CD4-positive, alpha-beta T cell treated with Interleukin-2 at 100 ng/mL for 4 hours (primary cell): ENCODE measurements around the gene CPTP.

ENCODE experiments used
- DNase-seq: peaks from one replicate; pipeline ENCODE4 v3.0.0-alpha.2; 2020; ENCODE audit warnings: low spot score

CPTP gene

DNA sequence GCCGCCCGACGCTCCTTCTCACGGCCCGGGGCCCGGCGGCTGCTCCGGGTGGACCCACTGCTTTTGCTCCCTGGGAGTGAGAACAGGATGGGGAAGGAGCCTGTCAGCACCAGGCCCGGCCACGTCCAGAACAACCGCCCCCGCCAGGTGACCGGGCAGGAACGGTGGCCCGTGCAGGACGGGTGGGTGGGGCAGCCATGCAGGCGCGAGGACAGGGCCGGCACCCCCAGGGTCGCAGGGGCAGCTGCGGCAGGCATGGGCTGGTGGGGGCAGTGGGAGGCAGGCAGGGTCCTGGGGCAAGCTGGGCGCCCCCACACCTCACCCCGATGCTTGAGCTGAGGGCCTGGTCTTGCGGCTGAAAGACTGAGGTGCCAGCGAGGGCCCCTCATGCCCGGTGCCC is 11.8 kb downstream of the CPTP start:
- DNase-seq = no peak

DNA sequence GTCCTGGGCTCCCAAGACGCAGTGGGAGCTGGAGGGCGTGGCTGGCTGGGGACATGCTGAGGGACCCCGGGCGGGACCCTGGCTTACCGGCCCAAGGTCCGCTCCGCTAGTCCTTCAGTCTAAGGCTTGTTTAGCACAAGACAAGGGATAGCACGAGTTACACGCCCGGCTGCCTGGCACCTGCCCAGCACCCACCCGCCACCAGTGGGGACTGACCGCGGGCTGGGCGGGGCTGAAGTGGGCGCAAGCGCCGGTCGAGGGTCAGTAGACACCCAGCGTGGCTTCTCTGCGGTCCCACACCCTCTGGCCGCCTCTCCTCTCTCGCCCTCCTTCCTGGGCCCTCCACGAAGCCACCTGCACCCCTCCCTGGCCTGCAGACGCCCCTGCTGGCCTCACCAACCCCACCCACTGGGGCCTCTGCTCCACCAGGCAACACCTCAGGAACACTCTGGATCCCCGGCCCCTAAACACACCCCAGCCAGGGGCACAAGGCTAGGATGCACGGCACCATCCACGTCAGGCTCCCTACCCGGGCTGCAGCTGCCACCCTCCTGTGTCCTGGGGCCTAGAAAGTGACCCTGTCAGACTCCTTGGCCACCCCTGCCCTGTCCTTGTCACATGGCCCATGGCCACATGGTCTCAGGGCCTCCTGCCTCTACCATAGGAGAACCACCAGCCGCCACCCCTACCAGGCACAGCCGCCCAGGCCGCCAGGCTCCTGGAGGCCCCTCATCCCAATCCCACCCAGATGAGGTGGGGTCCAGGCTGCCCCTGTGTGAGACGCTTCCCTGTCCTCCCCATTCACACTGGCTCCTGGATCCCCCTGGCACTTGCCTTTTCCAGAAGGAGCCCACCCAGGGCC is 12.6 kb downstream of the CPTP start:
- DNase-seq = no peak

DNA sequence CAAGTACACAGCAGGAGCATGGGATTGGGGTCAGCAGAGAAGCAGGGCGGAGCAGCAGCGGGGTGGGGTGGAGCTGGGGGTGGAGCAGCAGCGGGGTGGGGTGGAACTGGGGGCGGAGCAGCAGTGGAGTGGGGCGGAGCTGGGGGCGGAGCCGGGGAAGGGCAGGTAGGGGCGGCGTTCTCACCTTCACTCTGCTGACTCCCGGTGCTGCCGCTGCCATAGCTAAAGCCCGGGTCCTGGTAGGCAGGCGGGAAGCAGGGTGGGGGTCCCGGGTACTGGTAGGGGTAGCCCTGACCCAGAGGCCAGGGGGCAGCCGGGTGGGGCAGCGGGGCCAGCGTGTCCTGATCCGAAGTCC is 13.2 kb downstream of the CPTP start:
- no peak for DNase-seq

- no peak for DNase-seq
These were observed 13.7 kb downstream of the CPTP start for GRCh38 chr1:1338278-1338677.

DNA sequence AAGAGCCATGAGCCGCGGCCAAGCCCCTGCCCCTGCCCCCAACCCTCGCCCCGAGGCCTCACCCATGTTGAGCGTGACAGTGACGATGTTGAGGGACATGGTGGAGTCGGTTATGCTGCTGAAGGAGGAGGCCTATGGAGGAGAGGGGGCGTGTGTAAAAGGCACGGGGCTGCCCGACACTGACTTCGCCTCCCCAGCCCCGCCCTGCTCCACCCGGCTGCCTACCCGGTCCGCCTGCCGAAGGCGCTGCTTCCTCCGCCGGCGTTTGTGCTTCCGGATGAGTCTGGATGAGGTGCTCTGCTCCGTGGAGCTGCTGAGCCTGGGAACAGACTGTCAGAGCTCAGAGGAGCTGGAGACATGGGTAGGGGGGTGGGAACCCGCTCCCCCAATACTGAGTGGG is 15.6 kb downstream of the CPTP start:
- DNase-seq = no peak

DNA sequence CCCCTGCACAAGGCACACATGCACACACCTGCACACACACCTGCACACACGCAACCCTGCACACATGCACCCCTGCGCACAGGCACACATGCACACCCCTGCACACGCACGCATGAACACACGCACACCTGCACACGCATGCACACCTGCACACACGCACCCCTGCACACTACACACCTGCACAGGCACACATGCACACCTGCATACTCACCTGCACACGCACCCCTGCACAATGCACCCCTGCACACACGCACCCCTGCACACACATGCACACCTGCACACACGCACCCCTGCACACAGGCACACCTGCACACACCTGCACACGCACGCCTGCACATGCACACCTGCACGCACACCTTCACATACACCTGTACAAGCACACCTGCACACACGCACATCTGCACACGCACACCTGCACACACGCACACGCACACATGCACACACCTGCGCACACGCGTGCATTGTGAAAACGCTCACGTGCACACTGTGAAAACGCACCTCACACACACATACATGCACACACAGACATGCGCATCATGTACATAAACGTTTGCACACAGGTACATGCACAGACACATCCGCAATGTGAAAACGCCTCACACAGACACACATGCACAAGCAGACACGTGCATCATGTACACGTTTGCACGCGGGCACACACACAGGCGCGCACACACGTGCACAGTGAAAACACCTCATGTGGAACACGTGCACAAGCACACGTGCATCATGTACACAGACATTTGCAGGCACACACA is 16.4 kb downstream of the CPTP start:
- no peak for DNase-seq

GRCh38 chr1:1341549-1342021 is 17.0 kb downstream of the CPTP start:
- no peak for DNase-seq

GRCh38 chr1:1342061-1342562 is 17.5 kb downstream of the CPTP start:
- DNase-seq = no peak

GRCh38 chr1:1342584-1343115 is 18.0 kb downstream of the CPTP start:
- DNase-seq = no peak

GRCh38 chr1:1343811-1344421 is 19.3 kb downstream of the CPTP start:
- DNase-seq = no peak

GRCh38 chr1:1344655-1345361 is 20.2 kb downstream of the CPTP start:
- DNase-seq = peak; percentile 70

GRCh38 chr1:1345384-1345783 is 20.8 kb downstream of the CPTP start:
- DNase-seq = no peak

DNA sequence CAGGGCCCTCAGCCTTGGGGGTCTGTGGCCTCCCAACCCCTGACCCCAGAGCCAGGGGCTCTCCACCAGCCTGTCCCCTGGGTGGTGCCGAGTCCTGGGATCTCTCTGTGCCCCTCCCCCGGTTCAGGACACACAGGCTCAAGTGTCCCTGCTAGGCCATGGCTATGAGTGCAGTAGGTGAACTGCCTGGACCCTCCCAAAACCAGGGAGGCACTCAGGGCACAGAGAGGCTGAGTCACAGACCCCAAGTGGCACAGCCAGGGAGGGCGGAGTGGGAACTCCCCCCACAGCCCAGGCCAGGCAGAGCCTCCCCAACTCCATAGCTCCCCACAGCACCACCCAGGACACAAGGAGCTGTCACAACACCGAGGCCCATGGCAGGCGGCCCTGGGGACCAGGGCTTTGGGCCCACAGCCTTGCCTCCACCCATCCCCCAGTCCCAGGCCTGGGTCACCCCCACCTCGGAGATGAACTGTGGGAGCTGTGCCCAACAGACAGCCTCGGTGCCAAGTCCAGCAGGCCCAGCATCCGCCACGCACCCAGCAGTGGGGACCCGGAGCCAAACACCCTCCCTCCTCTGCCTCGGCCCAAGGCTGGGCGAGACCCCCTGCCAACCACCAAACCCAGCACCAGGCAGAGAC is 21.4 kb downstream of the CPTP start:
- no peak for DNase-seq

DNA sequence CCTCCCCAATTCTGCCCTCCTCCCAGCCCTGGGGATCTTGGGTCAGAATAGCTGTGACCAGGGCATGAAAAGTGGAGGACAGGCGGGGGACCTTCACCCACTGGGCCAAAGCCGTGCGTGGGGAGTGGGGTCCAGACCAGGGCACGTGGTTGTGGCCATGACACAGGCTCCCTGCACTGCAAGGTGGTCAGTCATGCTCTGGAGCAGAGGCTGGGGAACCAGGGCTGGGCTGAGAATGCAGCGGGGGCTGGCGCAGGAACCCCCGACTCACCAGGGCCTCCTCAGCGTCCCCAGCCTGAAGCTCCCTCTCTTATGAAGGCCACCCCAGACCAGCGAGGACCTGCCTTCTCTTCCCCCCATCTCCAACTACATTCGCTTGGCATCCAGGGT is 21.9 kb downstream of the CPTP start:
- no peak for DNase-seq

- no peak for DNase-seq
These were observed 22.5 kb downstream of the CPTP start for GRCh38 chr1:1347026-1347595.

- no peak for DNase-seq
These were observed 23.2 kb downstream of the CPTP start for GRCh38 chr1:1347663-1348419.

DNA sequence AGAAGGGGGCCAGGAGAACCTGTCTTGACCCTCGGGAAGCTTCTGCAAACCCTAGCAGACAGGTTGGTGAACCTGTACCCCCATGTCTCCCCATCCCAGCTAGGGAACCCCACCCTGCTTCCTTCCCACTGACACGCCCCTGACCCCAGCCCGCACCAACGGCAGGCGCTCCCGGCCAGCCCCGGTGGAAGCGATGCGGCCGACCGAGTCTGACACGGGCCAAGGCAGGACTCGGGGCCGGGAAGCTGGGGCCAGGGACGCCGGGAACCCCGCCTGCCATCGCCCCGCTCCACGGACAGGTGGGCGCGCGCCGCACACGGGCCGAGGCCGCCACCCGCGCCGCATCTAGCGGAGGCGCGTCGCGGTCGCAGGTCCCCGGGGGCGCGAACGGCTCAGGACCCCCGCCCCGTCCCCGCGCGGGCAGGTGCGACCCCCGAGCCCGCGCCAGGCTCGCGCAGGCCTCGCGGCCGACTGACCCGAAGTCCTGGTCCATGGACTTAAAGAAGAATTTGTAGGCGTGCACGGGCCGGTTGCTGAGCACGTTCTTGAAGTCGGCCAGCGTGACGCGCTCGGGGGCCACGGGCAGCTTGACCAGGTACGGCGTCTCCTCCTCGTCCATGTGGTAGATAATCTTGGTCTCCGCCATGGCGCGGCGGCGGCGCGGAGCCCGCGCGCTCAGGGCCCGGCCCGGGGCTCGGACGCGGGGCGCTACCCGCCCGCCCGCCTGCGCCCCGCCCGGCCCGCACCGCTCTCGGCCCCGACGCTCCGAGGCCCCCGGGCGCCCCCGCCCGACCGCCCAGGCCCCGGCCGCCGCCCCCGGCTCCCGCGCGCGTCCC is 24.0 kb downstream of the CPTP start:
- DNase-seq = no peak

DNA sequence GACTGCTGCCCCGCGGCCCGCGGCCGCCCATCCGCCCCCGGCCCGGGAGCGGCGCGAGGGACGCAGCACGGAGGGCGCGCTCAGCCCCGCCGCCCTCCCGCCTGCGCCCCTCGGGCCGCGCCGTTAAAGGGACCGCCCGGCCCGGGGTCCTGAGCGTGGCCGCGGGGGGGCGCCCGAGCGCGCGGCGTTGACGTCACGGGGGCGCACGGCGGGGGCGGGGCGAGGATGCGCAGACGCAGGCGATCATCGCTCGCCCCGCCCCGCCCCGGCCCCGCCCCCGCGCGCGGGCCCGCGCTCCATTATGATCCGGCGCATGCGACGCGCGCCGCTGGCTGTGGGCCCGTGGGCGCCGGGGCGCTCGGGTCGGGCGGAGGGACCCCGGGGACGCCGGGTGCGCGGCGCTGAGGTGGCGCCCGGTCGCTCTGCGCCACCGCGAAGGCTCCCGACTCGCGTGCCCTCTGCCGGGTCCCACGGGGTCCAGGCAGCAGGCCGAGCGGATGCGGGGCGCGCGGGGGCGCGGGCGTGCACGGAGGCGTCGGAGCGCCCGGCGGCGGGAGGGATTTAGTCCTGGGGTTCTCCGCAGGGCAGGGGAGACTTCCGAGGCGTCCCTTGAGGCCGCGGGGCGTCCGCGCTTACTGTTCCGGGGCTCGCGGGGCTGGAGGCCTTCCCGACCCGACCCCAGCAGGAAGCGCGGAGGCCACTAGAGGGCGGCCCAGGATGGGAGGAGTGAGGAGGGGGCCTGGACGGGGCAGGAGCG is 24.8 kb downstream of the CPTP start, which contains the start of gene DVL1:
TSS of gene DVL1 (minus strand) at position 163 of the 757 bp plus-strand sequence. CDS start 353 bp downstream, outside the sequence.
- DNase-seq = peak; percentile 65
